Trophoblast cell (in vitro differentiated cells and primary cell): ENCODE data around the gene THADA.

Experiments
- DNase-seq, 2 donors: peaks; one replicate each; pipeline ENCODE4 v3.0.0-alpha.2; 2016
- H2AFZ ChIP-seq: 2 replicates; pipeline ENCODE4 v1.6.1; 2013; ENCODE audit warnings: low read length, moderate library complexity, mild to moderate bottlenecking; ENCODE audit not compliant: insufficient read depth, poor library complexity
- H2AK5ac ChIP-seq: 2 replicates; pipeline ENCODE4 v1.6.1; 2013; ENCODE audit warnings: mild to moderate bottlenecking, low read length
- H2BK120ac ChIP-seq: 2 replicates; pipeline ENCODE4 v1.6.1; 2013; ENCODE audit warnings: low read length, mild to moderate bottlenecking, moderate library complexity; ENCODE audit not compliant: insufficient read depth, poor library complexity
- H2BK12ac ChIP-seq: 2 replicates; pipeline ENCODE4 v1.6.1; 2013; ENCODE audit warnings: mild to moderate bottlenecking, low read length, moderate library complexity
- H2BK5ac ChIP-seq: 2 replicates; pipeline ENCODE4 v1.6.1; 2013; ENCODE audit warnings: low read length, low read depth, moderate library complexity, mild to moderate bottlenecking; ENCODE audit not compliant: poor library complexity
- H3K14ac ChIP-seq: 2 replicates; pipeline ENCODE4 v1.6.1; 2013; ENCODE audit warnings: mild to moderate bottlenecking, low read length
- H3K18ac ChIP-seq: 2 replicates; pipeline ENCODE4 v1.6.1; 2013; ENCODE audit warnings: mild to moderate bottlenecking, low read length
- H3K23ac ChIP-seq: 2 replicates; pipeline ENCODE4 v1.6.1; 2013; ENCODE audit warnings: low read length
- H3K27ac ChIP-seq: 2 replicates; pipeline ENCODE4 v1.5.1; 2013; ENCODE audit warnings: low read depth, mild to moderate bottlenecking, inconsistent platforms, low read length, moderate library complexity
- H3K27me3 ChIP-seq: 2 replicates; pipeline ENCODE4 v1.6.1; 2013; ENCODE audit warnings: inconsistent platforms, mild to moderate bottlenecking, low read length, moderate library complexity; ENCODE audit not compliant: insufficient read depth
- H3K36me3 ChIP-seq, 2 experiments: 1 replicate in 1 of 2; 2 replicates in 1 of 2; pipeline ENCODE4 v1.6.1; 2013; ENCODE audit warnings: low read length in 2 of 2, mild to moderate bottlenecking in 2 of 2, moderate library complexity in 1 of 2; ENCODE audit not compliant: insufficient read depth in 2 of 2, control insufficient read depth in 1 of 2
- H3K4ac ChIP-seq: 2 replicates; pipeline ENCODE4 v1.6.1; 2013; ENCODE audit warnings: low read depth, mild to moderate bottlenecking, low read length, moderate library complexity
- H3K4me1 ChIP-seq, 2 experiments: 1 replicate in 1 of 2; 2 replicates in 1 of 2; pipeline ENCODE4 v1.6.1; 2013; ENCODE audit warnings: low read length in 2 of 2, mild to moderate bottlenecking in 2 of 2, moderate library complexity in 1 of 2; ENCODE audit not compliant: insufficient read depth in 2 of 2, control insufficient read depth in 1 of 2
- H3K4me2 ChIP-seq: 2 replicates; pipeline ENCODE4 v1.6.1; 2013; ENCODE audit warnings: inconsistent platforms, mild to moderate bottlenecking, low read length, moderate library complexity
- H3K4me3 ChIP-seq: 2 replicates; pipeline ENCODE4 v1.5.1; 2013; ENCODE audit warnings: mild to moderate bottlenecking, low read depth, low read length, inconsistent platforms
- H3K79me1 ChIP-seq: one replicate; pipeline ENCODE4 v1.6.1; 2013; ENCODE audit warnings: low read length
- H3K79me2 ChIP-seq: 2 replicates; pipeline ENCODE4 v1.6.1; 2013; ENCODE audit warnings: low read length, mild to moderate bottlenecking; ENCODE audit not compliant: control insufficient read depth, insufficient read depth, poor library complexity
- H3K9ac ChIP-seq: 2 replicates; pipeline ENCODE4 v1.6.1; 2013; ENCODE audit warnings: mild to moderate bottlenecking, low read length
- H3K9me3 ChIP-seq: 2 replicates; pipeline ENCODE4 v1.6.1; 2013; ENCODE audit warnings: low read depth, mild to moderate bottlenecking, control low read depth, inconsistent platforms, low read length; ENCODE audit not compliant: insufficient read depth
- H4K12ac ChIP-seq: 2 replicates; pipeline ENCODE4 v1.6.1; 2013; ENCODE audit warnings: low read depth, mild to moderate bottlenecking, low read length, moderate library complexity
- H4K8ac ChIP-seq: 2 replicates; pipeline ENCODE4 v1.6.1; 2013; ENCODE audit warnings: low read depth, mild to moderate bottlenecking, low read length, moderate library complexity
- H4K91ac ChIP-seq: one replicate; pipeline ENCODE4 v1.6.1; 2013; ENCODE audit warnings: low read depth, mild to moderate bottlenecking, low read length, moderate library complexity
- WGBS: extraction: QIAGEN DNeasy Blood & Tissue Kit; methylation state at CpG from one replicate; pipeline ENCODE4 v1.1.7; 2013; ENCODE audit warnings: missing lambda C conversion rate; ENCODE audit not compliant: insufficient read length, insufficient coverage; ENCODE audit errors: extremely low coverage; 5-methylcytosine and 5-hydroxymethylcytosine counted together

THADA gene

DNA sequence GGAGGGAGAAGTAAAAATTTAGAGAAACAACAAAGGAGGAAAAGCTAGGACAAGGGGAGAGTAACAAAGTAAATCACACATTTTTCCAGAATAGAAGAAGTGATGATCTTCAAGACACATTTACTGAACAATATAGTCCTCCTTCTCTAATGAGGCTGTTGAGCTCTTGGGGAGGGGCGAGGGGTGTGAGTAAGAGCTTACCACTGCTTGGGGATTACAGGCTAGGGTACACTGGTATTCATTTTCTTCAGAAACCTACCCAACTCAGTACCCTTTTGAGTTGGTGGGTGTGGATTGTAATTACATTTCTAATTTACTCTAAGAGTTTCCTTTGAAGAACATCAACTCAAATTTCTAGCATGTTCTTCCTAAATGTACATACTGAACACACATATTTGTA, 211.7 kb downstream of the THADA start:
- H3K36me3 ChIP-seq: no peaks in the 10 kb centered on the region
- H2AK5ac ChIP-seq: no peak overlapping the region
- H3K9ac ChIP-seq: no peak overlapping the region
- DNase-seq: no peak
- H3K27me3 ChIP-seq: no peaks in the 10 kb centered on the region
- no peak overlapping the region for H2BK120ac ChIP-seq
- H2AFZ ChIP-seq: no peak overlapping the region
- no peak overlapping the region for H3K4me3 ChIP-seq
- WGBS: no CpG with 5 or more reads among the region's 1 CpG
- H3K23ac ChIP-seq: no peak overlapping the region
- H3K79me1 ChIP-seq: no peaks in the 10 kb centered on the region
- H2BK5ac ChIP-seq: no peak overlapping the region
- no peak overlapping the region for H3K27ac ChIP-seq
- no peaks in the 10 kb centered on the region for H3K9me3 ChIP-seq
- H3K18ac ChIP-seq: no peak overlapping the region
- H2BK12ac ChIP-seq: no peak overlapping the region
- H3K79me2 ChIP-seq: no peaks in the 10 kb centered on the region
- H3K4me1 ChIP-seq: no peaks in the 10 kb centered on the region
- no peak overlapping the region for H3K4ac ChIP-seq
- no peak overlapping the region for H4K12ac ChIP-seq
- no peak overlapping the region for H3K14ac ChIP-seq
- no peak overlapping the region for H4K91ac ChIP-seq
- no peak overlapping the region for H4K8ac ChIP-seq
- H3K4me2 ChIP-seq: no peak overlapping the region

DNA sequence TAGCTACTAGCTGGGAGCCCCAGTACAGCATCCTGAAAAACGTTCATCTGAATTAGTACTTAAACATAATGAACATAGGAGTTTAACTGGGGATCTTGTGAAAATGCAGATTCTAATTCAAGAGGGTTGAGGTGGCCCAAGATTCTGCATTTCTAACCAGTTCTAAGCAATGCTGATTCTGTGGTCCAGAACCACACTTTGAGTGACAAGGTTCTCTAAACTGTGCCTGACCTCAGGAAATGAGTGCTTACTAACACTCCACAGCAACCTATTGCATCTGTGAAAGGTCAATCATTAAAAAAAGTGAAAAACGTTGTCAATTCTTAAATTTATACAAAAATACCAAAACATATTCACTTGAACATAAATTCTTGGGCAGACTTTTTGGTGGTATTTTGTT, 212.3 kb downstream of the THADA start:
- no peak overlapping the region for H3K18ac ChIP-seq

DNA sequence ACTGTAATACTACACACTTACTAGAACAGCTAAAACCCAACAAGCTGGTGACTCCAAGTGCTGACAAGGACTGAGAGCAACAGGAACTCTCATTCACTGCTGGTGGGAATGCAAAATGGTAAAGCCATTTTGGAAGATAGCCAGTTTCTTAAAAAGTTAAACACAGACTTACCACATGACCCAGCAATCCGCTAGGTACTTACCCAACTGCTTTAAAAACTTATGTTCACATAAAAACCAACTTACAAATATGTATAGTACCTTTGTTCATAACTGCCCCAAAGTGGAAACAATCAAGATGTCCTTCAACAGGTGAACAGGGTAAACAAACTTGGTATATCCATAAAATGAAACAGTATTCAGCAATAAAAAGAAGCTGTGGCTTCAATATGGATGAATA, 216.3 kb downstream of the THADA start:
- Histone ChIP-seq H2BK120ac (no peak overlapping the region), H3K18ac (no peak overlapping the region), H3K4me1 (peaks cover 5 to 10% of the 10 kb centered on the region in 2 experiments), H2AK5ac (no peak overlapping the region), H3K4ac (no peak overlapping the region), H2BK5ac (no peak overlapping the region), H3K9ac (no peak overlapping the region), H4K8ac (no peak overlapping the region), H3K4me2 (no peak overlapping the region), H3K79me2 (no peaks in the 10 kb centered on the region), H3K27ac (no peak overlapping the region), H3K14ac (no peak overlapping the region), H3K79me1 (peaks cover 2% of the 10 kb centered on the region), H4K12ac (no peak overlapping the region), H2BK12ac (no peak overlapping the region), H3K27me3 (no peaks in the 10 kb centered on the region), H3K9me3 (no peaks in the 10 kb centered on the region), H3K4me3 (no peak overlapping the region), H2AFZ (no peak overlapping the region), H3K23ac (no peak overlapping the region), H4K91ac (no peak overlapping the region), H3K36me3 (no peaks in the 10 kb centered on the region)
- DNase-seq: no peak
- no CpG with 5 or more reads among the region's 1 CpG for WGBS

More for the DNA sequence above, 212.3 kb downstream of the THADA start:
- Histone ChIP-seq H2AK5ac (no peak overlapping the region), H3K9ac (no peak overlapping the region), H2BK120ac (no peak overlapping the region), H3K36me3 (no peaks in the 10 kb centered on the region), H4K8ac (no peak overlapping the region), H3K27me3 (no peaks in the 10 kb centered on the region), H3K79me1 (no peaks in the 10 kb centered on the region), H4K12ac (no peak overlapping the region), H2BK12ac (no peak overlapping the region), H2AFZ (no peak overlapping the region), H3K9me3 (no peaks in the 10 kb centered on the region), H3K27ac (no peak overlapping the region), H4K91ac (no peak overlapping the region), H3K4ac (no peak overlapping the region), H3K23ac (no peak overlapping the region), H3K4me2 (no peak overlapping the region), H3K79me2 (no peaks in the 10 kb centered on the region), H3K14ac (no peak overlapping the region), H3K4me3 (no peak overlapping the region), H3K4me1 (no peaks in the 10 kb centered on the region), H2BK5ac (no peak overlapping the region)
- DNase-seq: no peak
- no CpG with 5 or more reads among the region's 2 CpGs for WGBS

DNA sequence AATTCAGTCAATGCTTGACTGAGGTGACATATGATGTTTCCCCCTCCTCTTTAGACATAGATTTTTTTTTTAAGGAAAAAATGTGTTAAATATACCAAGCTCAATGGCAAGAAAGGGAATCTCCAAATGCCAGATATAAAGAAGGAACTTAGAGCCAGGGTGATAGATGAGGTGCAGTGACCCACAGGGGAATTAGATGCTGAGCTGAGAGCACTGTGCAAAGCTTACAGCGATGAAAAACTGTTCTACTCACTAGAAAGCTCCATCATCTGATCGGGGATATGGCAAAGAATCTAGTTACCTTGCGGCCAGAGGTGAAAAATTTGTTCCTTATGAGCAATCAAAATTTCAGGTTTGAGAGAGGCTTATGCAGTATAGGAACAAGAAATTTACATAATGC, 218.5 kb downstream of the THADA start:
- no peaks in the 10 kb centered on the region for H3K27me3 ChIP-seq
- no peak overlapping the region for H4K91ac ChIP-seq
- no peak overlapping the region for H4K8ac ChIP-seq
- no peaks in the 10 kb centered on the region for H3K79me2 ChIP-seq
- no peak overlapping the region for H3K9ac ChIP-seq
- no peak overlapping the region for H3K23ac ChIP-seq
- H2AK5ac ChIP-seq: no peak overlapping the region
- no peak overlapping the region for H2AFZ ChIP-seq
- no peak overlapping the region for H2BK120ac ChIP-seq
- no peak overlapping the region for H2BK5ac ChIP-seq
- no CpG with 5 or more reads among the region's 3 CpGs for WGBS
- no peak overlapping the region for H3K4me3 ChIP-seq
- H3K4me1 ChIP-seq: peaks cover 10 to 13% of the 10 kb centered on the region in 2 experiments
- DNase-seq: no peak
- H3K4me2 ChIP-seq: no peak overlapping the region
- H2BK12ac ChIP-seq: no peak overlapping the region
- no peak overlapping the region for H3K18ac ChIP-seq
- H3K9me3 ChIP-seq: no peaks in the 10 kb centered on the region
- H3K4ac ChIP-seq: no peak overlapping the region
- peaks cover 4% of the 10 kb centered on the region for H3K79me1 ChIP-seq
- no peaks in the 10 kb centered on the region for H3K36me3 ChIP-seq
- no peak overlapping the region for H3K27ac ChIP-seq
- no peak overlapping the region for H4K12ac ChIP-seq
- H3K14ac ChIP-seq: no peak overlapping the region
